ENCODE results near the gene TRAT1.

TRAT1 gene

GRCh38 chr3:108861401-108861800 is 38.8 kb downstream of the TRAT1 start:
- DNase-seq (ENCODE audit: low spot score), result no peak

GRCh38 chr3:108862865-108863798 is 40.5 kb downstream of the TRAT1 start:
- peak; percentile 64 for DNase-seq (ENCODE audit: low spot score)

DNA sequence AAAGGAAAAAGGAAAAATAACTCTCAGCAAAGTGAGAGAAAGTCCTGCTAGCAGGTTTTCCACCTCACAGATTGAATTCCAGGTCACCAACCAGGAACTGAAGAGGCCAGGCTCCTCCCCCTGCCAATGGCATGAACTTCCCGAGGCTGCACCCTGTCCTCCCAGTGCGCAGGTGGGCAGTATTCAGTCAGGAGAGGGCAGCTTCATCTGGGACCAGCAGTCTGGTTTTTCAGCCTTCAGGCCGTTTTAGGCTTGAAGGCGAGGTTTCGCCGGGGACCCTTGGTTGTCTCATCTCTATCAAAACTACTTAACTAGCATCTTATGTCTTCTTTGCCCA is 41.2 kb downstream of the TRAT1 start:
- no peak for DNase-seq (ENCODE audit: low spot score)

- no peak for DNase-seq (ENCODE audit: low spot score)
Measured at GRCh38 chr3:108877901-108878300, 55.3 kb downstream of the TRAT1 start.

DNA sequence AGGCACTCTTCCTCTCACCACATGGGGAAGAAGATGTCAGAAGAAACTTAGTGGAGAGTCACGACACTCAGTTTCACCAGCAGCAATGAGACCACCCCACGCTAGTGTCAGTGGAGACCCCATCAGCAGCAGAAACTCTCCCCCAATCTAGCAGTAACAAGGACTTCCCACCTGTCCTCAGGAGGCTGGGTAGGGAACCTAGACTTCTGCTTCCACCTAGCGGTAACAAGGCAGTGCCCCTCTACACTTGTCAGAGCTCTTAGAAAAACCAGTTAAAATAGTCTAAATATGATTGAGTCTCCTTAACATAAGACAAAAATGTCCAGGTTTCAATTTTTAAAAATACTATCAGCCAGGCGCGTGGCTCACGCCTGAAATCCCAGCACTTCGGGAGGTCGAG is 57.3 kb downstream of the TRAT1 start:
- DNase-seq (ENCODE audit: low spot score), result no peak

DNA sequence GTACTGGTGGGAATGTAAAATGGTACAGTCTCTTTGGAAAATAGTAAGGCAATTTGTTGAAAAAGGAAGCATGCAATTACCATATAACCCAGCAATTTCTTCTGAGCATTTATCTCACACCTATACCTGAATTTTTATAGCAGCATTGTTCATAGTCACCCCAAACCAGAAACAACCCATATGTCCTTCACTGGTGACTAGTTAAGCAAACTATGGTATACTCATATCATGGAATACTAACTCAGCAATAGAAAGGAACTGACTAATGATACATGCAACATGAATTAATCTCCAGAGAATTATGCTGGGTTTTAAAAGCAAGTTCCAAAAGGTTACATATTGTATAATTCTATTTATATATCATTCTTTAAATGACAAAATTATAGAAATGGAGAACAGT is 60.2 kb downstream of the TRAT1 start:
- no peak for DNase-seq (ENCODE audit: low spot score)

GRCh38 chr3:108883373-108883772 is 60.8 kb downstream of the TRAT1 start:
- DNase-seq (ENCODE audit: low spot score), result no peak

DNA sequence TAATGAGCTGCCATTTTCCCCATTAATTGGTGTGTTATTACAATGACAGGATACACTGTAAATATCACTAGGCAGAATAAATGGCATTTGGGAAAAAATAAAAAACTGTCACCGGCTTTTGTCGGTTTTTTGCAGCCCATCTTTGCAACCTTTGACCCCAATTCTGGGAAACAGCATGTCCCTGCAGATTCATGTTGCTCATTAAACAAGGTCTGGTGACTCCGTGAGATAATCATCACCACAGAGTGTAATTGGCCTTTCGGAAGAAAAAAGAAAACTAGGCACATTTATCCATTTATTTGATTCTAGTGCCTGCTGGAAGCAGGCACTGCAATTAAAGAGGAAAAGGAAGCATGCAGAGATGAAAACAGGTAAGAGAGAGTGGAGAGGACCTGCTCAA is 64.5 kb downstream of the TRAT1 start:
- no peak for DNase-seq (ENCODE audit: low spot score)

- DNase-seq (ENCODE audit: low spot score), result no peak
Measured at GRCh38 chr3:108887777-108888176, 65.2 kb downstream of the TRAT1 start.

DNA sequence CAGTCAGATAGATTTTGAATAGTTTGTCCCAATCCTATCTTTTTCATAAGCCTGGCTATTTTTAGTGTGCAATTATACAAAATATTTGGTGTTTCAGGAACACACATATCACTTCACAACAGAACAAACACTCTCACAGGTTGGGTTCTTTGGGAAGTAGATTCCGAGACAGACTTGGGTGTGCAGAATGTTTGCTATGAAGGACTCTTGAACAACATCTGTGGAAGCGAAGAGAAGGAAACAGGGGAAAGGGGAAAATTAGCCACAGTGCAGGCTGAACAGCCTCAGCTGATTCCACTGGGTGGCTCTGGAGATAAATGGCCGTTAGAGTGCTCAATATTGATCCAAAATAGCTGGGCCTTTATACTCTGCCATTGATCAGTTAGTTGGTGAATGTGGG is 69.2 kb downstream of the TRAT1 start:
- no peak for DNase-seq (ENCODE audit: low spot score)

GRCh38 chr3:108894981-108895380 is 72.4 kb downstream of the TRAT1 start:
- no peak for DNase-seq (ENCODE audit: low spot score)

- no peak for DNase-seq (ENCODE audit: low spot score)
Measured at GRCh38 chr3:108897883-108898282, 75.3 kb downstream of the TRAT1 start.

DNA sequence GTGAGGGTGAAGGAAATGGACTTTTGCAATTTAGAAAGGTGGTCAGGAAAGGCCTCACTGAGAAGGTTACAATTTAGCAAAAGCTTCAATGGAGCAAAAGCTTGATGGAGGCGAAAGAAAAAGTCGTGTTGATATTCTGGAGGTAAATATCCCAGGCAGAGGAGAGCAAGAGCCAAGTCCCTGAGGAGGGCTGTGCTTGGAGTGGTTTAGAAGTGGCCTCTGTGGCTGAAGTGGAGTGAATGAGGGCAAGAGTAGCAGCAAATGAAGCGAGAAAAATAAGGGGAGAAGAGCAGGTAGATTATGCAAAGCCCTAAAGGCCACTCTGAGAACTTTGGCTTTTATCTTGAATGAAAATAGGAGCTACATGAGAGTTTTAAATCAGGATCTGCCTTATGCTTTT is 76.9 kb downstream of the TRAT1 start:
- no peak for DNase-seq (ENCODE audit: low spot score)
